ENCODE results near the gene ARID4B. TPM values are rescaled to one million over a fixed set of nuclear protein-coding genes. Genes with fewer than 3 reads are reported as not detected.

ARID4B gene
- total RNA-seq, 2 experiments from 2014 or later, result 28.7 to 44.9 TPM

GRCh38 chr1:235156265-235156664 lies 171.7 kb downstream of the ARID4B start:
- TF ChIP-seq EZH2phosphoT487 (IDR thresholded peaks at IDR 0.05; ENCODE audit: borderline replicate concordance, low read depth, low read length) (no peak), CTCF (conservative IDR thresholded peaks at IDR 0.05; ENCODE audit: low read length) (peak; percentile 56)
- H3K4me1 ChIP-seq (ENCODE audit: insufficient read depth, low read length, poor library complexity, severe bottlenecking), result peaks cover 12% of the 10 kb centered on the region
- no TSS peak for BruUV-seq (replicated peaks)
- peaks cover 83% of the 10 kb centered on the region for H3K36me3 ChIP-seq (ENCODE audit: insufficient read depth, low read length)
- no peak overlapping the region for H3K4me3 ChIP-seq (ENCODE audit: low read depth, low read length, poor library complexity, severe bottlenecking)
- no peak overlapping the region for H3K4me2 ChIP-seq (ENCODE audit: low read length)
- no peak for DNase-seq (ENCODE audit: low spot score)
- peaks cover 25% of the 10 kb centered on the region for H3K79me2 ChIP-seq (ENCODE audit: insufficient read depth, low read depth, low read length)
- no peaks in the 10 kb centered on the region for H3K9me2 ChIP-seq (ENCODE audit: insufficient read depth, low read length)
- no peak overlapping the region for H2AFZ ChIP-seq (ENCODE audit: low read length)
- no peak overlapping the region for H3K27ac ChIP-seq (ENCODE audit: low read depth, low read length, poor library complexity, severe bottlenecking)
- no peaks in the 10 kb centered on the region for H3K9me3 ChIP-seq (ENCODE audit: low read length)
- no peaks in the 10 kb centered on the region for H4K20me1 ChIP-seq (ENCODE audit: insufficient read depth, low read length)
- CTCF ChIA-PET (ENCODE audit: unreplicated experiment), result interaction anchor here (0.6 kb wide), 2 partner anchors 34 to 360 kb away, joined by 3 to 4 read pairs; no protein-coding TSS in a partner anchor
- POLR2A ChIA-PET, result interaction anchor here (0.7 to 1.7 kb wide), 8 partner anchors 11 to 750 kb away, joined by 3 to 6 read pairs (median 4); no protein-coding TSS in a partner anchor
- intact Hi-C loops (cut with micrococcal nuclease; ENCODE audit: unreplicated experiment), result no loop called here

- ChIA-PET CTCF (ENCODE audit: unreplicated experiment) (no interaction called here), POLR2A (interaction anchor here (0.6 to 0.9 kb wide), 3 partner anchors 35 to 319 kb away, joined by 3 to 5 read pairs (median 3); no protein-coding TSS in a partner anchor)
- H3K4me3 ChIP-seq (ENCODE audit: low read depth, low read length, poor library complexity, severe bottlenecking), result no peak overlapping the region
- no peaks in the 10 kb centered on the region for H4K20me1 ChIP-seq (ENCODE audit: insufficient read depth, low read length)
- no TSS peak for BruUV-seq (replicated peaks)
- no peaks in the 10 kb centered on the region for H3K9me3 ChIP-seq (ENCODE audit: low read length)
- TF ChIP-seq CTCF (conservative IDR thresholded peaks at IDR 0.05; ENCODE audit: low read length), result no peak
- no peak for TF ChIP-seq EZH2phosphoT487 (IDR thresholded peaks at IDR 0.05; ENCODE audit: borderline replicate concordance, low read depth, low read length)
- no peak overlapping the region for H2AFZ ChIP-seq (ENCODE audit: low read length)
- peaks cover 95% of the 10 kb centered on the region for H3K36me3 ChIP-seq (ENCODE audit: insufficient read depth, low read length)
- H3K4me2 ChIP-seq (ENCODE audit: low read length), result no peak overlapping the region
- DNase-seq (ENCODE audit: low spot score), result no peak
- no peaks in the 10 kb centered on the region for H3K9me2 ChIP-seq (ENCODE audit: insufficient read depth, low read length)
- H3K4me1 ChIP-seq (ENCODE audit: insufficient read depth, low read length, poor library complexity, severe bottlenecking), result no peaks in the 10 kb centered on the region
- no peak overlapping the region for H3K27ac ChIP-seq (ENCODE audit: low read depth, low read length, poor library complexity, severe bottlenecking)
- intact Hi-C loops (cut with micrococcal nuclease; ENCODE audit: unreplicated experiment), result no loop called here
- no peaks in the 10 kb centered on the region for H3K79me2 ChIP-seq (ENCODE audit: insufficient read depth, low read depth, low read length)
Measured at GRCh38 chr1:235152235-235152634, 175.7 kb downstream of the ARID4B start.

GRCh38 chr1:235151033-235151432 lies 176.9 kb downstream of the ARID4B start:
- intact Hi-C loops (cut with micrococcal nuclease; ENCODE audit: unreplicated experiment), result no loop called here
- Histone ChIP-seq H2AFZ (ENCODE audit: low read length) (no peak overlapping the region), H3K4me1 (ENCODE audit: insufficient read depth, low read length, poor library complexity, severe bottlenecking) (no peaks in the 10 kb centered on the region), H3K36me3 (ENCODE audit: insufficient read depth, low read length) (peaks cover 95% of the 10 kb centered on the region), H3K4me2 (ENCODE audit: low read length) (no peak overlapping the region), H3K79me2 (ENCODE audit: insufficient read depth, low read depth, low read length) (no peaks in the 10 kb centered on the region), H3K9me2 (ENCODE audit: insufficient read depth, low read length) (no peaks in the 10 kb centered on the region), H3K4me3 (ENCODE audit: low read depth, low read length, poor library complexity, severe bottlenecking) (no peak overlapping the region), H4K20me1 (ENCODE audit: insufficient read depth, low read length) (no peaks in the 10 kb centered on the region), H3K9me3 (ENCODE audit: low read length) (no peaks in the 10 kb centered on the region), H3K27ac (ENCODE audit: low read depth, low read length, poor library complexity, severe bottlenecking) (no peak overlapping the region)
- no TSS peak for BruUV-seq (replicated peaks)
- DNase-seq (ENCODE audit: low spot score), result no peak
- no peak for TF ChIP-seq EZH2phosphoT487 (IDR thresholded peaks at IDR 0.05; ENCODE audit: borderline replicate concordance, low read depth, low read length)
- TF ChIP-seq CTCF (conservative IDR thresholded peaks at IDR 0.05; ENCODE audit: low read length), result no peak
- CTCF ChIA-PET (ENCODE audit: unreplicated experiment), result no interaction called here
- POLR2A ChIA-PET, result no interaction called here
